DND-41 (cell line): ENCODE results near the gene BRIP1.
"Not testable (repeated sequence)": the region's sequence is repeated elsewhere in the genome, so short reads cannot be mapped to it uniquely, and the experiment has no call there.

Experiments
- EZH2 ChIP-seq: IDR thresholded peaks from 3 replicates; pipeline ENCODE4 v1.6.1; 2012; ENCODE audit warnings: borderline replicate concordance, low read depth, mild to moderate bottlenecking, moderate library complexity, low read length, inconsistent platforms; ENCODE audit not compliant: severe bottlenecking
- TF ChIP-seq, protein P1 (sequence below): IDR thresholded peaks from 2 replicates; pipeline ENCODE4 v1.5.1; 2012; ENCODE audit warnings: borderline replicate concordance, low read length, moderate library complexity, mild to moderate bottlenecking; ENCODE audit not compliant: poor library complexity, severe bottlenecking; ENCODE audit errors: extremely low read depth

DNA sequence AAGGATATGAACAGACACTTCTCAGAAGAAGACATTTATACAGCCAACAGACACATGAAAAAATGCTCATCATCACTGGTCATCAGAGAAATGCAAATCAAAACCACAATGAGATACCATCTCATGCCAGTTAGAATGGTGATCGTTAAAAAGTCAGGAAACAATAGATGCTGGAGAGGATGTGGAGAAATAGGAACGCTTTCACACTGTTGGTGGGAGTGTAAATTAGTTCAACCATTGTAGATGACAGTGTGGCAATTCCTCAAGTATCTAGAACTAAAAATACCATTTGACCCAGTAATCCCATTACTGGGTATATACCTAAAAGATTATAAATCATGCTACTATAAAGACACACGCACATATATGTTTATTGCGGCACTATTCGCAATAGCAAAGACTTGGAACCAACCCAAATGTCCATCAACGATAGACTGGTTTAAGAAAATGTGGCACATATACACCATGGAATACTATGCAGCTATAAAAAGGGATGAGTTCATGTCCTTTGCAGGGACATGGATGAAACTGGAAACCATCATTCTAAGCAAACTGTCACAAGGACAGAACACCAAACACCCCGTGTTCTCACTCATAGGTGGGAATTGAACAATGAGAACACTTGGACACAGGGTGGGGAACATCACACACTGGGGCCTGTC lies 186.0 kb downstream of the BRIP1 start:
- TF ChIP-seq, protein P1, sequence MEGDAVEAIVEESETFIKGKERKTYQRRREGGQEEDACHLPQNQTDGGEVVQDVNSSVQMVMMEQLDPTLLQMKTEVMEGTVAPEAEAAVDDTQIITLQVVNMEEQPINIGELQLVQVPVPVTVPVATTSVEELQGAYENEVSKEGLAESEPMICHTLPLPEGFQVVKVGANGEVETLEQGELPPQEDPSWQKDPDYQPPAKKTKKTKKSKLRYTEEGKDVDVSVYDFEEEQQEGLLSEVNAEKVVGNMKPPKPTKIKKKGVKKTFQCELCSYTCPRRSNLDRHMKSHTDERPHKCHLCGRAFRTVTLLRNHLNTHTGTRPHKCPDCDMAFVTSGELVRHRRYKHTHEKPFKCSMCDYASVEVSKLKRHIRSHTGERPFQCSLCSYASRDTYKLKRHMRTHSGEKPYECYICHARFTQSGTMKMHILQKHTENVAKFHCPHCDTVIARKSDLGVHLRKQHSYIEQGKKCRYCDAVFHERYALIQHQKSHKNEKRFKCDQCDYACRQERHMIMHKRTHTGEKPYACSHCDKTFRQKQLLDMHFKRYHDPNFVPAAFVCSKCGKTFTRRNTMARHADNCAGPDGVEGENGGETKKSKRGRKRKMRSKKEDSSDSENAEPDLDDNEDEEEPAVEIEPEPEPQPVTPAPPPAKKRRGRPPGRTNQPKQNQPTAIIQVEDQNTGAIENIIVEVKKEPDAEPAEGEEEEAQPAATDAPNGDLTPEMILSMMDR: not testable (repeated sequence)
- not testable (repeated sequence) for TF ChIP-seq EZH2
